HG02884 (cell line): ENCODE measurements around the gene CHD3.
A peak's percentile ranks its signal among the peaks of the same experiment; 100 is the strongest.

Experiments
- ATAC-seq: cut with Tn5 transposase; IDR thresholded peaks from one replicate; pipeline ENCODE4 v1.9.1; 2021; ENCODE audit warnings: mild to moderate bottlenecking, moderate library complexity; ENCODE audit not compliant: unreplicated experiment

Gene CHD3

DNA sequence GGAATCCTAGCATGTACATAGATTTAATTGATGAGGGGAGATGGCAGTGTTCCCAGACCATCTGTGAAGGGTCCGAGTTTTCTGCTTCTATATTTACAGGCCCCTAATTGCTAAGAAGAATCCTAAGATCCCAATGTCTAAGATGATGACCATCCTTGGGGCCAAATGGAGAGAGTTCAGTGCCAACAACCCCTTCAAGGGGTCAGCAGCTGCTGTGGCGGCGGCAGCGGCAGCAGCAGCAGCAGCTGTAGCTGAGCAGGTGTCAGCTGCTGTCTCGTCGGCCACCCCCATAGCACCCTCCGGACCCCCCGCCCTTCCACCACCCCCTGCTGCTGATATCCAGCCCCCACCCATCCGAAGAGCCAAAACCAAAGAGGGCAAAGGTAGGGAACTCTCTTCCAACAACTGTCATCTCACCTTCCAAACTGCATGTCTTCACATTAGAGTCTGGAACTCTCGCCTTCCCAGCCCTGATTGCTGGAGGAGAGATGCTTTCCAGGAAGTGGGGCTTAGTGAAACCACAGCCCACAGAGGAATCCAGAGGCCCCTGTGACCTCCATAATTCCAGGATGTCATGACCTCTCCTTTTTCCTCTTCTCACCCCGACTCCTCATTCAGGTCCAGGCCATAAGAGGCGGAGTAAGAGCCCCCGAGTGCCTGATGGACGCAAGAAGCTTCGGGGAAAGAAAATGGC, 4.7 kb downstream of the CHD3 start:
- ATAC-seq, result no peak

DNA sequence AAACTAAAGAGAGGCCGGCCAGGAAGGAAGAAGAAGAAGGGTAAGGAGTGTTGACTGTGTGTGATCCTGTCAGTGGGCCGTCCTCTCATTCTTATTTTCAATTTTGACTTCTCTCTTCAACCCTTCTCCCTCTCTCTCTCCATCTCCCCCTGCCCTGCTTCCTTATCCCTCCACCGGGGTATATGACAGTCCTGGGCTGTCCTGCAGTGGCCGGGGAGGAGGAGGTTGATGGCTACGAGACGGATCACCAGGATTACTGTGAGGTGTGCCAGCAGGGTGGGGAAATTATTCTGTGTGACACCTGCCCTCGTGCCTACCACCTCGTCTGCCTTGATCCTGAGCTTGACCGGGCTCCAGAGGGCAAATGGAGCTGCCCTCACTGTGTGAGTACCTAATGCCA, 5.6 kb downstream of the CHD3 start:
- no peak for ATAC-seq

DNA sequence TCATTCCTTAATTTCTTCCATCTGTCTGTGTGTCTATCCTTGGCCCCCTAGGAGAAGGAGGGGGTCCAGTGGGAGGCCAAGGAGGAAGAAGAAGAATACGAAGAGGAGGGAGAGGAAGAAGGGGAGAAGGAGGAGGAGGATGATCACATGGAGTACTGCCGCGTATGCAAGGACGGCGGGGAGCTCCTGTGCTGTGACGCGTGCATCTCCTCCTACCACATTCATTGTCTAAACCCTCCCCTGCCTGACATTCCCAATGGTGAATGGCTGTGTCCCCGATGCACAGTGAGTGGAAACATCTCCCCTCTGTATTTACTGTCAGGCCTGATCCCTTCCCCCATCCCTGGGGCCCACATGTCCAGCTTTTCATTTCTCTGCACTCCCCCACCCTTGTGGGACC, 6.3 kb downstream of the CHD3 start:
- ATAC-seq, result no peak

DNA sequence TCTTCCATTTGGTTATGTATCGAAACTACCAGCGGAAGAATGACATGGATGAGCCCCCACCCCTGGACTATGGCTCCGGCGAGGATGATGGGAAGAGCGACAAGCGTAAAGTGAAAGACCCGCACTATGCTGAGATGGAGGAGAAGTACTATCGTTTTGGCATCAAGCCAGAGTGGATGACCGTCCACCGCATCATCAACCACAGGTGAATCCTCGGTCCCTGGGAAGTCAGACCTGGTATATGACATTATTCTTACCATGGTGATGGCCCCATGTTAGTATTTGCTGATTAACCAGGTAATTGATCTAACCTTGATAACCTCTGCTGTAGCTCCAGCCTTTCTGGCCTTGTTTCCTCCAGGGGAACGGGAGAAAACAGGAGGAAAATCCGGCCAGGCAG, 8.5 kb downstream of the CHD3 start:
- ATAC-seq, result no peak

DNA sequence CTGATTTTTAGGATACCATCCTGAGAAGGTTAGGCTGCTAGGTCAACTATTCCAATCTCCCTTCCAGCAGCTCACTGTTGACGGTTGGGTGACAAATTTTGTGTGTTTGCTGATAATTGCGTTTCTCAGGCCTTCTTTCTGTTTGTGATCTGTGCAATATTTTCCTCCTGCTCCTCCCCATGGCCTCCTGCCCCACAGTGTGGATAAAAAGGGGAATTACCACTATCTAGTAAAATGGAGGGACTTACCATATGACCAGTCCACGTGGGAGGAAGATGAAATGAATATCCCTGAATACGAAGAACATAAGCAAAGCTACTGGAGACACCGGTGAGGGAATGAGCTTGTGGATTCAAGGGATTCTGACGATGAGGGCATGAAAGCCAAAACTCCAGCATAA, 9.2 kb downstream of the CHD3 start:
- ATAC-seq, result no peak

DNA sequence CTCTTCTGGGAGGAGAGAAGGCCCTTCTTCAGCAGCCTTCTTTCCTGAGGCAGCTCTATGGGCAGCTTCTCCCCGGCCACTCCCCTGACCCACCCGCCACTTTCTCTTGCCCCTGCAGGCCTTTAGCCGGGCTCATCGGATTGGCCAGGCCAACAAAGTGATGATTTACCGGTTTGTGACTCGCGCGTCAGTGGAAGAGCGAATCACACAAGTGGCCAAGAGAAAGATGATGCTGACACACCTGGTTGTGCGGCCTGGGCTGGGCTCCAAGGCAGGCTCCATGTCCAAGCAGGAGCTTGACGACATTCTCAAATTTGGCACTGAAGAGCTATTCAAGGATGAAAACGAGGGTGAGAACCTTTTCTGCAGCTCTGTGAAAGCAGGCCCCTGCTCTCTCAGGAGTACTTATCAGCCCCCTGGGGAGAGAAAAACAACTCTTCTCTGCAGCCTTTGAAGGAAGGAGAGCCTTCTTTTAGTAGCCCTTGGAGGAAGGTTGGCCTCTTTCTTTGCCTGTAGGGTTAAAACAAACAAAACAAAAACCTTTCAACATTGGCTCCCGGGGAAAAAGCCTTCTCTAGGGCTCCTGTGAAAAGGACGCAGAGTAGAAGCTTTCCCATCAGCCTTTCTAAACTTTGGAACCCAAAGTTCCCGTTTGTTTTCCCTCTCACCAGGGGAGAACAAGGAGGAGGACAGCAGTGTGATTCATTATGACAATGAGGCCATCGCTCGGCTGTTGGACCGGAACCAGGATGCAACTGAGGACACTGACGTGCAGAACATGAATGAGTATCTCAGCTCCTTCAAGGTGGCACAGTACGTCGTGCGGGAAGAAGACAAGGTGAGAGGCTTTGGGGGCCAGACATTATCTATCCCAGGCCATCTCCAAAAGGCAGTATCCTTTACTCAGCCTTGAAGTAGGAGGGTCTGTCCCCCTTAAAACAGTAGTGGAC, 14.8 kb downstream of the CHD3 start:
- no peak for ATAC-seq

DNA sequence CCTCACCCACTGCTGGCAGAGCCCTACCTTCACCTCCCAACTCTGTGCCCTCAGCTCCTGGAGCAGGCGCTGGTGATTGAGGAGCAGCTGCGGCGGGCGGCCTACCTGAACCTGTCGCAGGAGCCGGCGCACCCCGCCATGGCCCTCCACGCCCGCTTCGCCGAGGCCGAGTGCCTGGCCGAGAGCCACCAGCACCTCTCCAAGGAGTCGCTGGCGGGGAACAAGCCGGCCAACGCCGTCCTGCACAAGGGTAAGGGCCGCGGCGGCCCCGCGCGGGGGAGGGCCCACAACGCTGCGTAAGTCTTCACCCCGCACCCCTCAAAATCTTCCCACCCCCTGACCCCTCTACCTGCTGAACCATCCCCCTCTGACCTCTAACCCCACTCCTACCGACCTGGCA, 20.5 kb downstream of the CHD3 start:
- no peak for ATAC-seq

DNA sequence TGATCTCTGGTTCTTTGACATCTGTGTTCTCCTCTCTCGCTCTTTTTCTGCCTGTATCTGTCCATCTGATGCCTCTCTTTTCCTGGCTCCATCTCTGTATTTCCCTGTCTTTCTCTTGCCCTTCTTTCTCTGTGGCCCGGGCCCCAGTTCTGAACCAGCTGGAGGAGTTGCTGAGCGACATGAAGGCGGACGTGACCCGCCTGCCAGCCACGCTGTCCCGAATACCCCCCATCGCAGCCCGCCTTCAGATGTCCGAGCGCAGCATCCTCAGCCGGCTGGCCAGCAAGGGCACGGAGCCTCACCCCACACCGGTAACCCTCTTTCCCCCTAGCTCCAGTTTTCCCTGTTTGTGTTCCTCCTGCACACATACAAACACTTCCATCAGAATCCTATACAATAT, 21.7 kb downstream of the CHD3 start:
- no peak for ATAC-seq

DNA sequence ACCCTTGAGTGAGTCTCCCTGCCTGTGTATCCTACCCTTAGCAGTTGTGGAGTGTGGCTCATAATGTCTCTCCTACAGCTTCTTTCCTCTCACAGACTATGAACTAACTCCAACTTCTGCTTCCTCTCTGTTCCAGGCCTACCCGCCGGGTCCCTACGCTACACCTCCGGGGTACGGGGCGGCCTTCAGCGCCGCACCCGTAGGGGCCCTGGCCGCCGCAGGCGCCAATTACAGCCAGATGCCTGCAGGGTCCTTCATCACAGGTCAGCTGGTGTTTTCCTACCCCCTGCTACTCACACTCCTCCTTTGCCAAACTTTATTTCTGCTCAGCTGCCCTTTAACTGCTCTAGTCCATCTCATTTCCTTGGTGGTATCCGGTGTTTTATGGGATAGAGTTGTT, 22.1 kb downstream of the CHD3 start:
- no peak for ATAC-seq

DNA sequence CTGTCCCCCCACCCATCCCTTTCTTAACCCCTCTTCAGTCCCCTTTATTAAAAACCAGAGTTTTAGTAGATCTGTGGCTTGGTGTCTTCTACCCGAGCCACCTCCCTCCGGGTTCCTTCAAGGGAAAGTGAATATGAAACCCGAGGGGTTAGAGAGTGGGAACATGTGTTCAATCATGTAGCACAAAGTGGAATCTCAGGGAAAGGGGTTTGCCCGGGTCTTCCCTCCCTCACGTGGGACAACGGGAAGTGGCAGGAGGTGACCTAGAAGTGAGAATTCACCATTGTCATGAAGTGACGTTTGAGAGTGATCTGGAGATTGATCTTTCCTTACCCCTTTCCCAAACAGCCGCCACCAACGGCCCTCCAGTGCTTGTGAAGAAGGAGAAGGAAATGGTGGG, 22.5 kb downstream of the CHD3 start:
- ATAC-seq, result no peak

DNA sequence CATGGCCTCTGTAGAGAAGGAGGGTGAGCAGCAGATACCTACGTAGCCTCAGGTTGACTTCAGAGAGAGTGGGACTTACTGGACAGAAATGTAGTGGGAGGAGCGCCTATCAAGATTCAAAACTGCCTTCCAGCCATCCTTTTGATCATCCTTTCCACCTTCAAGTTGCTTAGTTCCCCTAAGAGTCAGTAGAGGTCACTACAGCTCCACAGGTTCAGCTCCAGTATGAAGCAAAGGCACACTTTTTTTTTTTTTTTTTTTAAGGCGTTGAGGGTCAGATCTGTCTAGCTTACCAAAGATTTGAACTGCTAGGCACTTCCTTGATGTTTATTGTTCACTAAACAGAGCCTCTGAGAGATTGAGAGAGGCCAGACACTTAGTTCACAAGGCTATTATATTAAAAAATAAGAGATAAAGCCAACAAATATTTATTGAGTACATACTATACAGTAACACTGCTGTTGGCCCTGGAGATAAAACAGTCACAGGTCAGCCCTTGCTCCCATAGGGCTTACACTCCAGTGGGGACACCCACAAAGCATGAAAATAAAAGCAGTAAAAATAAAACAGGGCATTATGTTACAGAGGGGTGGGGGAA, 24.4 kb downstream of the CHD3 start:
- no peak for ATAC-seq

DNA sequence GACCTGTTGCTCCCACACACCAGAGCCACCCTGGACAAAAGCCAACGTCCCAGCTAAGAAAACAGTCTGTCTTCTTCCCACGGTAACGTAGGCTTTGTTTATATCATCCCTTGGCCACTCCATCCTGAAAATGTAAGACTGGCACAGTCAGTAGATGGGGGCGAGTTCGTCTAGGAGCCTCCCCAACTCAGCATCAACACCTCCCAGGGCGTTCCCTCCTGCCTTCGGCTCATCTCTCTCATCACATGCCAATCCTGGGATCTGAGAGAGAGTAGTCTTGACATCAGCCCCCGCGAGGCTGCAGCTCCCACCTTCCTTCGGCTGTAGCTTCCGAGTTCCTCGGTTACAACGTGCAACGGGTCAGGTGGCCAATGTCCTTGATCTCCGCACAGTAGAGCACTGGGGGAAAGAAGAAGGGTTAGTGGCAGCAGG, 26.6 kb downstream of the CHD3 start:
- no peak for ATAC-seq

DNA sequence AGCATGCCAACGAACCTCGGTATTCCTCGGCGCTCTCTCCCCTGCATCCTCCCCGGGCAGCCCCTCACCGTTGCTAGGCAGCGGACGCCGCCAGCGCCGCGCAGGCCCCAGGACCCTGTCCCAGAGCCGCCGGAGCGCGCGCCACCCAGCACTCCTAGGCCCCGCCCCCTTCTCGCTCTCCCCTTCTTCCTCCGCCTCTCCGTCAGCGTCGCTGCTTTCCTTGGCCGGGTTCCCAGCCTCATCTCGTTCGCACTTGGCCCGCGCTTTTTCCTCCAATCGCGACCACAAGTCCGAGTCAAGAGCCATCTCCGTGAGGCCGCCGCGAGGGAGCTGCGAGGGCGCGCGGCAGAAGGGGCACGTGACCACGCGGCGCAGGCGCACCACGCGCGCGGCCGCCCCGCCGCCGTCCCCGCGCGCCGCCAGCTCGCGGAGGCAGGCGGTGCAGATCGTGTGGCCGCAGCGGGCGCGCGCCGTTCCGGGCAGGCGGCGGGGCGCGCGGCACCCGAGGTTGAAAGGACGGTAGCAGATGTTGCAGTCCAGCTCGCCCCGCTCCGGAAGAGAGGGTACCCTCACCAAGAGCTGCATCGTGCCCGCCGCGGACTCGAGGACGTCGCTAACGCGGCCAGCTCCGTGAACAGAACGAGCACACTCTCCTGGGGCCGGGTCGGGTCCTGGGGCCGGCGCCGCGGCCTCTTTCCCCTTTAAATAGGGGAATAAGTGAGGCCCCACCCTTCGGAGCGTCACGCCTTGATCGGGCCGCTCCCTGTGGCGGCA, 27.2 kb downstream of the CHD3 start, which contains the start of gene RNF227:
RNF227 (minus strand) TSS at position 679 of the 774 bp plus-strand sequence; CDS start at position 585, 94 bp downstream.
- ATAC-seq, result peak; percentile 55

DNA sequence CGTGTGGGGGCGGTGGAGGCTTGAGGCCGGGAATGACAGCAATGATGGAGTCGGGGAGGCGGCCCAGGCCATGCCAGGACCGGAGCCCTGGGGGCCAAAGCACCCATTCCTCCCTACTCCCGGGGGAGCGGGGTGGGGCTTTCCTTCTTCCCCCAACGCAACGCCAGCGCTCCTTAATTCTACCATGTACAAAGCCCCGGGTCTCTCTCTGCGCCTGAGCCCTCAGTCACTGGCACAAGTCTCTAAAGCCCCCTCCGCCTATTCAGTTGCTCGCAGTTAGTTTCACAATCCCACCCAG, 27.7 kb downstream of the CHD3 start:
- no peak for ATAC-seq

DNA sequence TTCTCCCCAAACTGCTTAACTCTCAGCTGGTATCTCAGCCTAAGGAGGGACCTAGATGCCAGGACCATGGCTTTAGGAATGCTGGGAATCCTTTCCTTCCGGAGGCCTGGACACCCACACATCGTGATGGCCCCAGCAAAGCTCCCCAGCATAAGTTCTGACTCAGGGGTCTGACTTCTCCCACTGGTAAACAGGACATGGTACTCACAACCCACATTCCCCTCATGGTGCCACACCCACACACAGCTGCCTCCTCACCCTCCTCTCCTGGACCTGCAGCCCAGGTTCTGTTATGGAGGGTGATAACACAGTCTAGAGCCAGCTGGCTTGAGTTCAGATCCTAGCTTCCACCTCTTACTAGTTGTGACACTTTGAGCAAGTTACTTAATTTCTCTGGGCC, 28.2 kb downstream of the CHD3 start:
- ATAC-seq, result no peak

DNA sequence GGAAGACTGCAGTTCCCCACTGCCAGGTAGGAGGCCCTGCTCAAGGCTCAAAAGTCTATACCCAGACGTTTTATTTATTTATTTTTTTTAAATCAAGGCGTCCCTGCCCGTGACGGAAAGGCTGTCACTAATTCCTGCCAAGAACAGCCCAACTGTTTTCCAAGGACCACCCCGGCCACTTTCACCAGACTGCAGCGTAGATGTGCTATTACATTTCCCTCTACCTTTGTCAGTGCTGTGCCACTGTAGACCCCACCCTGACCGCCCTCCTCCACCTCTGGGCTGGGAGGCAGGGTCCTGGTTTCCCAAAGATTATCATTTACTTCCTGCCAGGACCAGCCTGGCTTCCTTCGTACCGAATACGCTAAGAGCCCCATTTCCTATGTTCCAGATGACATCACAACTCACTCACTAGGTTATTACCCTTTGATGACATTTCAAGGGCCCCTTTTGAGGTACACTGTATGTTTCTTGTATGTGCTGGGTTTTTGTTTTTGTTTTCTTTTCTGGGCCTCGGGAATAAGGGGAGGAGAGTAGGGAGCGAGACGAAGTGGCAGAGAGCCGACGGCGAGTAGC, 33.8 kb downstream of the CHD3 start:
- no peak for ATAC-seq

DNA sequence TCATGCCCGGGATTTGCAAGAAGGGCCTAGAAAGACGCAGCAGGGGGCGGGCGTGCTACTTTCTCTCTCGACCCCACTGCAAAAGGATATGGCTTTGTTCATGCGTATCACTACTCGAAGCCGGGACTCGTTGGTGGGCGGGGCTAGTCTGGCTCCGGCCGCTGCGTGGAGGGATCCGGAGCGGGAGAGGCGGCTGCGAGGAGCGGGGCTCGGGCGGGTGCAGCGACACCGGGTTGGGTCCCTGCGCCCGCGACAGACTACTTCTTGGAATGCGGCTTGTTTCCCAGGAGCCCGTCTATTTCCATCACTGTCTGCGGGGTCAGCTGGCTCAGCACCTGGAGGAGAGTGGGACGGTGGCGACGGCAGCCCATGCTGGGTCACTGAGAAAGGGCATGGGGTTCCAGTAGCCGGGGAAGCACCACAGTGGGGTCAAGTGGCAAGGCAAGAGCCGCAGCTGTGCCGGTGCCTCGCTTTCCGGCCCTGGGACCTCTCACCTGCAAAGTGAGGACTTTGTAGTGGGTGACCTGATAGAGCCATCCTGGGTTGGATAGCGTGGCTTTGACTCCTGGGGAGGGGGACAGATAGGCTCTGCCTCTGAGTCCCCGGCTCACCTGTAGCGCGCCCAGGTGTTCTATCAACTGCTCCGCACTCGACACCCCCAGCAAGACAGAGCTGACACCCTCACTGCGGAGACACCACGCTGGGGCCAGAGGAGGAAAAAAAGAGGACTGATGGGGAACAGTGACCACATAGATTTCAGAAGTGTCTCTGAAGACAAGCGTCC, 34.4 kb downstream of the CHD3 start:
- no peak for ATAC-seq

DNA sequence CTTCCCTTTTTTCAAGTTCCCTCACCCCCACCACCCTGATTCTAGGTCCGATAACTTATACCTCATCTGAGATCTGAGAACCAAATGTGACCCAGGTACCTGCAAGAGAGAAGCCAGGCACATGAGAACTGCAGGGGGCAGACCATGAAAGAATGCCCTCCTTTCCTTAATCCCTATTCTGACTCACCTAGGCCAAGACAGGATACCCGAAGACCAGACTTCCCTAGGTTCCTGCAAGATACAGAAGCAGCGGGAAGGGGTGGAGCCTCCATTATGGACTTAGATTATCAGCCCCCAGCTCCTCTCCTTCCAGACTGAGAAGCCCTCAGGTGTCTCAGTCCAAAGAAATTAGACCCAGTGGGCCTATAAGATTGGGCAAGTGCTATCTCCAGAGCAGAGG, 39.0 kb downstream of the CHD3 start:
- no peak for ATAC-seq

DNA sequence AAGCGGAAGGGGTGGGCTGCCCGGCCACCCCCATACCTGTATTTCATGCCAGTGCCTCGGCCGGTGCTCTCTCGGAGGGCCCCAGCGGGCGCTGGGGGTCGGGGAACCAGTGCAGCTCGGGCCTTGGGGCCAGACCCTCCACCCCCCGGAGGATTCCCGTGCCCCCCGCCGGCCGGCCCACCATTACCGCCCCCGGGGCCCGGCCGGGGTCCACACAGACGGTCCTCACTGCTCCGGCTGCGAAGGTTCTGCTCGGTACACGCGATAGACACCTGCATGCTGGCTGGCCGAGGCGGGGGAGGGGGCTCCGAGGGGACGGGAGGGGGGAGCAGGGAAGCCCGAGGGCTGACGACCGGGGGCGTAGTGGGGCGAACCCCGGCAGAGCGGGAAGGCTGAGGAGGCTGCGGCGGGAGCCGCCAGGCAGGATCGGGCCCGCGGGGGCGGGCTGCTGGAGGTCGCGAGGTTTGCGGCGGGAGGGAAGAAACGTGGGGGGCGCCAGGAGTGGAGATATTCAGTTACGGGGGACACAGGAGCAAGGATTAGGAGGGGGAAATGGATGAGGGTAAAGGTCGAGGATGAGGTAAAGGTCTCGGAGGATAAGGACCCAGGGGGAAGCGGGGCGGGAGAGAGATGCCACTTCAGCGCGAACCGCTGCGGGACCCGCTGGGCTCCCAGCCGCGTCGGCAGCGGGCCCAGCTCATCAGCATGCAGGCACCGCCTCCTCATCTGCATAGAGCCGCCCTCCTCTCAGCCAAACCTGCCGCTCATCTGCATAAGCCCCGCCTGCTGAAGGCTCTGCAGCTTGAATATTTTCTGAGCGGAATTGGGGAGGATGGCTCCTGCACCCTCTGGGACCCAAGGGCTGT, 40.8 kb downstream of the CHD3 start, which contains the start of gene KCNAB3:
KCNAB3 (minus strand) TSS at position 699 of the 866 bp plus-strand sequence; CDS start at position 278, 421 bp downstream.
- no peak for ATAC-seq
